CD4-positive, CD25-positive, alpha-beta regulatory T cell (primary cell): ENCODE results near the gene HDAC10. TPM values are rescaled to one million over a fixed set of nuclear protein-coding genes. Genes with fewer than 3 reads are reported as not detected.

Experiments used
- ATAC-seq, 2 donors: fragments of 150-1000 bp; cut with Tn5 transposase; one replicate each; pipeline ENCODE4 v1.10.0; 2021; ENCODE audit warnings: low read depth in 2 of 2, moderate number of reproducible peaks in 2 of 2, moderate library complexity in 1 of 2
- DNase-seq, 3 donors: peaks; one replicate each; pipeline versions ENCODE4 v3.0.0 to v3.0.0-alpha.2; 2012 to 2022; ENCODE audit warnings: mixed read lengths in 1 of 3
- H3K27ac ChIP-seq: one replicate; pipeline ENCODE4 v1.7.0; 2013; ENCODE audit warnings: mild to moderate bottlenecking, low read length; ENCODE audit not compliant: insufficient read depth, poor library complexity, severe bottlenecking
- H3K27me3 ChIP-seq: one replicate; pipeline ENCODE4 v1.7.0; 2013; ENCODE audit warnings: low read length; ENCODE audit not compliant: control insufficient read depth, insufficient read depth
- H3K36me3 ChIP-seq: one replicate; pipeline ENCODE4 v1.7.0; 2013; ENCODE audit warnings: mild to moderate bottlenecking, low read length, moderate library complexity; ENCODE audit not compliant: control insufficient read depth, insufficient read depth
- H3K4me1 ChIP-seq: 2 replicates; pipeline ENCODE4 v1.7.0; 2013; ENCODE audit warnings: mild to moderate bottlenecking, low read length; ENCODE audit not compliant: insufficient read depth, control insufficient read depth, poor library complexity, severe bottlenecking
- H3K4me3 ChIP-seq: one replicate; pipeline ENCODE4 v1.7.0; 2013; ENCODE audit warnings: low read depth, mild to moderate bottlenecking, low read length, moderate library complexity
- H3K9me3 ChIP-seq, 2 experiments: 1 replicate in 1 of 2; 2 replicates in 1 of 2; pipeline ENCODE4 v1.7.0; 2013; ENCODE audit warnings: low read length in 2 of 2, mild to moderate bottlenecking in 1 of 2, moderate library complexity in 1 of 2; ENCODE audit not compliant: control insufficient read depth in 2 of 2
- H3K27ac Mint-ChIP-seq, 3 donors: one replicate each; pipeline ENCODE4 v1.8.0; 2020 to 2022; ENCODE audit warnings: mild to moderate bottlenecking in 3 of 3, mixed read lengths in 3 of 3, moderate library complexity in 2 of 3
- H3K27me3 Mint-ChIP-seq: one replicate; pipeline ENCODE4 v1.8.0; 2022; ENCODE audit warnings: mild to moderate bottlenecking, mixed read lengths
- H3K36me3 Mint-ChIP-seq: one replicate; pipeline ENCODE4 v1.8.0; 2020; ENCODE audit warnings: mixed read lengths
- H3K4me1 Mint-ChIP-seq, 4 donors: one replicate each; pipeline ENCODE4 v1.8.0; 2020 to 2022; ENCODE audit warnings: mixed read lengths in 4 of 4, mild to moderate bottlenecking in 1 of 4
- H3K4me3 Mint-ChIP-seq, 4 donors: one replicate each; pipeline ENCODE4 v1.8.0; 2020 to 2022; ENCODE audit warnings: mild to moderate bottlenecking in 4 of 4, mixed read lengths in 4 of 4, moderate library complexity in 3 of 4
- H3K9me3 Mint-ChIP-seq, 7 donors: one replicate each; pipeline ENCODE4 v1.8.0; 2020 to 2022; ENCODE audit warnings: mixed read lengths in 7 of 7, mild to moderate bottlenecking in 3 of 7, moderate library complexity in 2 of 7
- polyA plus RNA-seq, 4 donors: library from polyadenylated mRNA; unstranded; fragments of 300-500 nt; fragmentation: Illumina TruSeq; gene quantifications; one replicate each; pipeline ENCODE4 v1.2.3, GENCODE V29; 2021
- total RNA-seq: library from RNA; stranded (reverse); gene quantifications from one replicate; pipeline ENCODE4 v1.2.3, GENCODE V29; 2022

HDAC10 gene
- total and polyA plus RNA-seq, 5 donors from 2014 or later, result 6.0 to 125 (median 7.5) TPM

DNA sequence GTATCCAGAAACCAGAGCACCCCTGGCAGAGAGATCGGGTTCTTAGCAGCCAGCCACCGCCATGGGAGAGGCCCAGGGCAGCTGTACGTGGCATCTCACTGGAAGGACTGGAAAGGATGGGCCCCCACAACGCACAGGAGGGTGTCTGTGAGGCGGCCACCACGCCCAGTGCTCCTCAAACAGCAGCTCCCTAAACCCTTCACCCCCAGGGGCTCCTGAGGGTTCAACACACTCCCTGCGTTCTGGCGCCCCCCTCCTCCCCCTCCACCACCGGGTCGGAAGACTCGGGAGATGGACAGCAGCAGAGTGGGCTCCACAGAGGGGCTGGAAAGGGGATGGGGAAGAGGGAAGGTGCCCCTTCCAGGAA, 9.4 kb upstream of the HDAC10 start:
- Histone ChIP-seq H3K27ac (no peak overlapping the region), H3K4me3 (no peak overlapping the region), H3K36me3 (no peaks in the 10 kb centered on the region), H3K9me3 (no peaks in the 10 kb centered on the region), H3K4me1 (peaks cover 12% of the 10 kb centered on the region), H3K27me3 (no peaks in the 10 kb centered on the region)
- Mint-ChIP-seq H3K27me3 (peaks cover 30% of the 10 kb centered on the region), H3K36me3 (no peaks in the 10 kb centered on the region), H3K27ac (no peak overlapping the region), H3K9me3 (no peaks in the 10 kb centered on the region), H3K4me3 (no peak overlapping the region), H3K4me1 (peaks cover 0 to 10% (median under 1%) of the 10 kb centered on the region in 4 donors)
- no peak for ATAC-seq
- DNase-seq, result no peak

DNA sequence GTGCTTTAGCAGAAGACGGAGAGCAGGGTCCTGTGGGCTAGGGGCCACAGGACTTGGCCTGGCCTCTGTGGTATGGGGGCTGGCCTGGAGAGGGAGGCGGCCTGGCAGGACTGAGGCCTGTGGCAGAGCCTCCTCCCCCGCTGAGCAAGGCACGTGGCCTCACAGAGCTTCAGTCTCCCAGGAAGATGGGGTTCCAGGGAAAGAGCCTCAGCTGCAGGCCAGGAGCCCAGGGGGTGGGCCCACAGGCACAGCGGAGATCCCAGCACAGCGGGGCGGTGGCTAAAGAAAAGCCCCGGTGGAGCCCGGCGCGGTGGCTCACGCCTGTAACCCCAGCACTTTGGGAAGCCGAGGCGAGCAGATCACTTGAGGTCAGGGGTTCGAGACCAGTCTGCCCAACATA, 8.2 kb upstream of the HDAC10 start:
- Histone ChIP-seq H3K9me3 (no peaks in the 10 kb centered on the region), H3K27ac (no peak overlapping the region), H3K27me3 (no peaks in the 10 kb centered on the region), H3K4me3 (no peak overlapping the region), H3K36me3 (no peaks in the 10 kb centered on the region), H3K4me1 (peaks cover 12% of the 10 kb centered on the region)
- ATAC-seq (no peak), DNase-seq (no peak)
- Mint-ChIP-seq H3K4me1 (peaks cover 0 to 7% (median under 1%) of the 10 kb centered on the region in 4 donors), H3K27me3 (peaks cover 24% of the 10 kb centered on the region), H3K9me3 (no peaks in the 10 kb centered on the region), H3K36me3 (no peaks in the 10 kb centered on the region), H3K4me3 (no peak overlapping the region), H3K27ac (no peak overlapping the region)

GRCh38 chr22:50258361-50259292, 7.6 kb upstream of the HDAC10 start:
- H3K4me1 Mint-ChIP-seq, result peaks cover 0 to 7% (median under 1%) of the 10 kb centered on the region in 4 donors
- ATAC-seq, result no peak
- no peaks in the 10 kb centered on the region for H3K9me3 Mint-ChIP-seq
- Histone ChIP-seq H3K4me3 (no peak overlapping the region), H3K36me3 (no peaks in the 10 kb centered on the region), H3K4me1 (peaks cover 12% of the 10 kb centered on the region), H3K27ac (no peak overlapping the region), H3K9me3 (no peaks in the 10 kb centered on the region), H3K27me3 (no peaks in the 10 kb centered on the region)
- H3K27me3 Mint-ChIP-seq, result peaks cover 24% of the 10 kb centered on the region
- no peak for DNase-seq
- H3K36me3 Mint-ChIP-seq, result no peaks in the 10 kb centered on the region
- no peak overlapping the region for H3K27ac Mint-ChIP-seq
- H3K4me3 Mint-ChIP-seq, result peak overlapping the region in 1 of 4 donors; percentile 38

GRCh38 chr22:50257451-50258360, 6.6 kb upstream of the HDAC10 start:
- H3K36me3 ChIP-seq, result no peaks in the 10 kb centered on the region
- H3K4me1 ChIP-seq, result peaks cover 12% of the 10 kb centered on the region
- Mint-ChIP-seq H3K4me3 (no peak overlapping the region), H3K4me1 (peaks cover 0 to 7% (median under 1%) of the 10 kb centered on the region in 4 donors), H3K9me3 (peaks cover 0 to 1% (median 0%) of the 10 kb centered on the region in 7 donors), H3K36me3 (no peaks in the 10 kb centered on the region), H3K27me3 (peaks cover 19% of the 10 kb centered on the region), H3K27ac (no peak overlapping the region)
- DNase-seq, result no peak
- ATAC-seq, result no peak
- no peaks in the 10 kb centered on the region for H3K9me3 ChIP-seq
- H3K27ac ChIP-seq, result no peak overlapping the region
- H3K27me3 ChIP-seq, result no peaks in the 10 kb centered on the region
- H3K4me3 ChIP-seq, result no peak overlapping the region

GRCh38 chr22:50257041-50257440, 6.0 kb upstream of the HDAC10 start:
- peaks cover 0 to 4% (median under 1%) of the 10 kb centered on the region in 4 donors for H3K4me1 Mint-ChIP-seq
- no peaks in the 10 kb centered on the region for H3K9me3 ChIP-seq
- H3K9me3 Mint-ChIP-seq, result peaks cover 0 to 1% (median 0%) of the 10 kb centered on the region in 7 donors
- no peaks in the 10 kb centered on the region for H3K36me3 Mint-ChIP-seq
- H3K36me3 ChIP-seq, result no peaks in the 10 kb centered on the region
- DNase-seq, result no peak
- no peak overlapping the region for H3K4me3 Mint-ChIP-seq
- H3K4me3 ChIP-seq, result no peak overlapping the region
- H3K27me3 Mint-ChIP-seq, result peaks cover 12% of the 10 kb centered on the region
- H3K4me1 ChIP-seq, result peaks cover 10% of the 10 kb centered on the region
- no peak overlapping the region for H3K27ac Mint-ChIP-seq
- H3K27ac ChIP-seq, result no peak overlapping the region
- H3K27me3 ChIP-seq, result no peaks in the 10 kb centered on the region
- ATAC-seq, result no peak

- Histone ChIP-seq H3K4me1 (peaks cover 11% of the 10 kb centered on the region), H3K9me3 (no peaks in the 10 kb centered on the region), H3K27me3 (no peaks in the 10 kb centered on the region), H3K27ac (no peak overlapping the region), H3K36me3 (no peaks in the 10 kb centered on the region), H3K4me3 (no peak overlapping the region)
- no peak overlapping the region for H3K27ac Mint-ChIP-seq
- peaks cover 0 to 1% (median 0%) of the 10 kb centered on the region in 7 donors for H3K9me3 Mint-ChIP-seq
- peaks cover 11% of the 10 kb centered on the region for H3K27me3 Mint-ChIP-seq
- no peak for ATAC-seq
- no peaks in the 10 kb centered on the region for H3K36me3 Mint-ChIP-seq
- no peak for DNase-seq
- peaks cover 0 to 5% (median 0%) of the 10 kb centered on the region in 4 donors for H3K4me1 Mint-ChIP-seq
- H3K4me3 Mint-ChIP-seq, result no peak overlapping the region
Measured at GRCh38 chr22:50256258-50256862, 5.3 kb upstream of the HDAC10 start.

DNA sequence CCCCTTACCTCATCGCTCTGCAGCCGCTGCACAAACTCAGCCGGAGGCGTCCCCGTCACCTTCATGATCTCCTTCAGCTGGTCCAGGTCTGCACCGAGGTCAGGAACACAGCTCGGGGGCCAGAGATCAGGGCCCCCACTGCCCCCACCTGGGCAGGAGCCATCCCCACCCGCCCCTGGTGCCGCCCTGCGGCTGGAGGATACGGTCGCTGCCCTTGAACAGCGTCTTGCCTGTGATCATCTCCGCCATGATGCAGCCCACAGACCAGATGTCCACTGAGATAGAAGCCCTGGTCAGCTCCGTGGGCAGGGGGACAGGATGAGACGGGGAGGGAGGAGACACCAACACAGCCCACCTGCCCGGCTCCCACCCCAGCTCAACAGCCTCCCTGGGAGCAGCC, 4.5 kb upstream of the HDAC10 start:
- no peaks in the 10 kb centered on the region for H3K9me3 ChIP-seq
- Mint-ChIP-seq H3K27ac (no peak overlapping the region), H3K4me1 (peaks cover 0 to 8% (median 0%) of the 10 kb centered on the region in 4 donors), H3K9me3 (peaks cover 0 to 1% (median 0%) of the 10 kb centered on the region in 7 donors), H3K36me3 (no peaks in the 10 kb centered on the region), H3K4me3 (no peak overlapping the region), H3K27me3 (peaks cover 11% of the 10 kb centered on the region)
- H3K4me1 ChIP-seq, result peaks cover 13% of the 10 kb centered on the region
- H3K36me3 ChIP-seq, result no peaks in the 10 kb centered on the region
- H3K27me3 ChIP-seq, result no peaks in the 10 kb centered on the region
- no peak overlapping the region for H3K4me3 ChIP-seq
- no peak overlapping the region for H3K27ac ChIP-seq
- ATAC-seq (no peak), DNase-seq (no peak)
